Tibial nerve (tissue), 4 donors: ENCODE measurements around the gene LAMP2. TPM values are rescaled to one million over a fixed set of nuclear protein-coding genes. Genes with fewer than 3 reads are reported as not detected.

Experiments
- DNase-seq, 2 donors: peaks; one replicate each; pipeline ENCODE4 v3.0.0-alpha.2; 2019; ENCODE audit warnings: low spot score in 2 of 2
- H3K27ac ChIP-seq, 4 donors: fragments of 200-600 bp; sonication (generic) in 3 of 4; one replicate each; pipeline ENCODE4 v1.5.1; 2017 to 2019; ENCODE audit warnings: mild to moderate bottlenecking in 1 of 4
- H3K27me3 ChIP-seq, 2 donors: fragments of 200-600 bp; sonication (generic) in 1 of 2; one replicate each; pipeline versions ENCODE4 v1.5.1 to v1.6.0; 2017 to 2019
- H3K36me3 ChIP-seq, 3 donors: fragments of 200-600 bp; sonication (generic); one replicate each; pipeline ENCODE4 v1.5.1; 2018 to 2019
- H3K4me1 ChIP-seq, 4 donors: fragments of 200-600 bp; sonication (generic) in 3 of 4; one replicate each; pipeline ENCODE4 v1.5.1; 2017 to 2019
- H3K4me3 ChIP-seq, 4 donors: fragments of 200-600 bp; sonication (generic) in 3 of 4; one replicate each; pipeline ENCODE4 v1.5.1; 2017 to 2019; ENCODE audit warnings: mild to moderate bottlenecking in 1 of 4, moderate library complexity in 1 of 4
- H3K9me3 ChIP-seq, 4 donors: fragments of 200-600 bp; sonication (generic) in 3 of 4; one replicate each; pipeline ENCODE4 v1.5.1; 2017 to 2019
- EP300 ChIP-seq, 2 donors: sonication (generic); formaldehyde crosslinking; IDR thresholded peaks; one replicate each; pipeline ENCODE4 v1.6.1; 2017; ENCODE audit warnings: antibody characterized with exemption in 2 of 2, mild to moderate bottlenecking in 1 of 2
- POLR2A ChIP-seq, 2 donors: fragments of 450-650 bp; IDR thresholded peaks; one replicate each; pipeline ENCODE4 v1.6.1; 2017; ENCODE audit warnings: antibody characterized with exemption in 2 of 2, mild to moderate bottlenecking in 2 of 2, moderate library complexity in 2 of 2
- WGBS, 2 donors: methylation state at CpG; one replicate each; pipeline ENCODE4 v1.1.5; 2018; 5-methylcytosine and 5-hydroxymethylcytosine counted together
- small RNA-seq: library from RNA; depleted of rRNA; stranded (forward); fragments of <200 nt; gene quantifications from one replicate; pipeline ENCODE3, GENCODE V24; 2016
- total RNA-seq, 4 donors: library from RNA; depleted of rRNA; stranded (reverse); fragments of >200 nt; gene quantifications; one replicate each; pipeline ENCODE4 v1.1.0, GENCODE V29; 2016
- TF ChIP-seq, protein P1 (sequence below), 5 experiments: fragments of 200-600 bp in 3 of 5; fragments of 450-650 bp in 2 of 5; sonication (generic) in 3 of 5; IDR thresholded peaks; one replicate each; pipeline ENCODE4 v1.5.1; 2016 to 2019; ENCODE audit warnings: antibody characterized with exemption in 5 of 5, mild to moderate bottlenecking in 3 of 5, moderate library complexity in 2 of 5

Gene LAMP2
- total RNA-seq, 4 donors from 2014 or later: 84.9 to 110 (median 106) TPM

DNA sequence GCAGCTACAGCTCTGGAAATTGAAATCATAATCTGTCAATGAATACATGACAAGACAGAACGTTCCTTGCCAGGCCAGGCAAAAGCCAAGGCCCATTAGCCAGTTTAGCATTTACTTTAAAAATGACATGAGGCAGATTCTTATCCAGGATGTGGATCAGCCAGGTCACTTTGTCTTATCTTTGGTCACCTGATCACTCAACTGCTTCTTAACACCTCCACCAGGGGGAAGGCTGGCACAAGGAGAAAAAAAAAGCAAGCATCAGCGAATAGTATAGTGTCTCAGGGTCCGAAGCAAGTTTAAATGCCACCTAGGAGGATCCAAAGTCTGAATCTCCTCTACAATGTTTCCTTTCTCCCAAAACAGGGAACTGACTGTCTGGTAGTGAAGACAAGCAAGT is 88.4 kb downstream of the LAMP2 start:
- Histone ChIP-seq H3K9me3 (no peaks in the 10 kb centered on the region), H3K4me1 (no peaks in the 10 kb centered on the region), H3K27ac (no peak overlapping the region), H3K27me3 (no peaks in the 10 kb centered on the region), H3K36me3 (no peaks in the 10 kb centered on the region), H3K4me3 (no peak overlapping the region)
- no peak for DNase-seq
- no peak for TF ChIP-seq POLR2A (IDR thresholded peaks at IDR 0.05)
- TF ChIP-seq, protein P1, sequence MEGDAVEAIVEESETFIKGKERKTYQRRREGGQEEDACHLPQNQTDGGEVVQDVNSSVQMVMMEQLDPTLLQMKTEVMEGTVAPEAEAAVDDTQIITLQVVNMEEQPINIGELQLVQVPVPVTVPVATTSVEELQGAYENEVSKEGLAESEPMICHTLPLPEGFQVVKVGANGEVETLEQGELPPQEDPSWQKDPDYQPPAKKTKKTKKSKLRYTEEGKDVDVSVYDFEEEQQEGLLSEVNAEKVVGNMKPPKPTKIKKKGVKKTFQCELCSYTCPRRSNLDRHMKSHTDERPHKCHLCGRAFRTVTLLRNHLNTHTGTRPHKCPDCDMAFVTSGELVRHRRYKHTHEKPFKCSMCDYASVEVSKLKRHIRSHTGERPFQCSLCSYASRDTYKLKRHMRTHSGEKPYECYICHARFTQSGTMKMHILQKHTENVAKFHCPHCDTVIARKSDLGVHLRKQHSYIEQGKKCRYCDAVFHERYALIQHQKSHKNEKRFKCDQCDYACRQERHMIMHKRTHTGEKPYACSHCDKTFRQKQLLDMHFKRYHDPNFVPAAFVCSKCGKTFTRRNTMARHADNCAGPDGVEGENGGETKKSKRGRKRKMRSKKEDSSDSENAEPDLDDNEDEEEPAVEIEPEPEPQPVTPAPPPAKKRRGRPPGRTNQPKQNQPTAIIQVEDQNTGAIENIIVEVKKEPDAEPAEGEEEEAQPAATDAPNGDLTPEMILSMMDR (IDR thresholded peaks at IDR 0.05): peak in 4 of 5 experiments; percentile 6 to 23 (median 12)
- WGBS, 2 donors: 23 to 32% methylated on average over 3 of the region's 3 CpGs

DNA sequence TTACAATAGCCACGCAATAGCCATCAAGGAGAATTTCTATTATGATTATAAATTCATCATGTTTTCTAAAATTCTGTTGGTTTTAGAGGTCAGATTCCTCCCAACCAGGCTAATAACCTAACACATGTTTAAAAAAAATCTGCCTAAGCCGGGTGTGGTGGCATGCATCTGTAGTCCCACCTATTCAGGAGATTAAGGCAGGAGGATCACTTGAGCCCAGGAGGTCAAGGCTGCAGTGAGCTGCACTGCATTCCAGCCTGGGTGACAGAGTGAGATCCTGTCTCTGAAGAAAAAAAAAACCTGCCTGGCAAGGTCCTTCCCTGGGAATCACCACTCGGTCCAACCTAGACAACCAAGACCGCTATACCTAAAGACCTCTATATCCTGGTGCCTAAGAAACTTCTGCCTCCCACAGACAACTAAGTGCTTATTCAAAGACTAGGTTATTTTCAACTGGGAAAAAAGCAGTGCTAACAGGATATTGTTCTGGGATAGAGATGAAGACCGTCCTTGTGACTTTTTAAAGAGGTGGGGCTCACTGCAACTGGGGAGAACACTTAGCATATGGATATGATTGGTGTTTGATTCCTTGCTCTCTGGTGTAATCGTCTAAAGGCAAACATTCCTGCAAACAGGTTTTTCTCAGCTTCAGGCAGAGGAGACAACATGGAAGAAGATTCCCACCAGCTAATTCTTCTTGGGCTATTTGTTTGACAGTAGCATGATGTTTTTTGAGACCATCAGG is 89.0 kb downstream of the LAMP2 start:
- H3K36me3 ChIP-seq: no peaks in the 10 kb centered on the region
- H3K27me3 ChIP-seq: no peaks in the 10 kb centered on the region
- no peak overlapping the region for H3K4me3 ChIP-seq
- TF ChIP-seq EP300 (IDR thresholded peaks at IDR 0.05): no peak
- TF ChIP-seq, protein P1 (IDR thresholded peaks at IDR 0.05): no peak
- TF ChIP-seq POLR2A (IDR thresholded peaks at IDR 0.05): no peak
- no peak for DNase-seq
- H3K27ac ChIP-seq: no peak overlapping the region
- 72 to 75% methylated on average over 6 of the region's 6 CpGs for WGBS, 2 donors
- no peaks in the 10 kb centered on the region for H3K4me1 ChIP-seq
- no peaks in the 10 kb centered on the region for H3K9me3 ChIP-seq

DNA sequence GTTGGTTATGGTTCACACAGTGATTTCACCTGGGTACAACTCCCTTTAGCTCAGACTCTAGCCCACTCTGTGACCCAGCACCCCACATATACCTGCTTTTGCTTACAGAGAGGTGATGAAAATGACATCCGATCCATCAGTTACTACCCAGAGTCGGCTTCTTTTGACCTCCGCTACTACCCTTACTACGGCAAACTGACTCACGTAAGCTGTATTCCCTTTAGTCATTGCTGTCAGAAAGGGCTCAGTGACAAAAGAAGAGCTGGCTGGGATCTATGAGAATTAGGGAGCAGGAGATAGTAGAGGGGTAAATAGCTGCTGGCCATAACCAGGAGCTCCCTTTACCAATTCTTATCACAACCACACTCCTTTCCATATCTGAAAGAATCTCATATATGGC is 90.5 kb downstream of the LAMP2 start:
- 90 to 96% methylated on average over 5 of the region's 5 CpGs for WGBS, 2 donors
- H3K4me1 ChIP-seq: no peaks in the 10 kb centered on the region
- no peak for DNase-seq
- H3K27ac ChIP-seq: no peak overlapping the region
- TF ChIP-seq, protein P1 (IDR thresholded peaks at IDR 0.05): no peak
- TF ChIP-seq POLR2A (IDR thresholded peaks at IDR 0.05) (no peak), EP300 (IDR thresholded peaks at IDR 0.05) (no peak)
- H3K4me3 ChIP-seq: no peak overlapping the region
- no peaks in the 10 kb centered on the region for H3K27me3 ChIP-seq
- no peaks in the 10 kb centered on the region for H3K9me3 ChIP-seq
- no peaks in the 10 kb centered on the region for H3K36me3 ChIP-seq

Small RNA genes lying within 50 kb of the gene (small RNA-seq; reads per million reads assigned to genes)
- not detected for gene RNU7-37P

Other genes with a start within 250 kb of the LAMP2 start
- 10 to 100 TPM in 3 of 4 donors, 1 to 10 TPM in 1; 9.8 to 13.1 (median 11.4) TPM for gene ZBTB33, start 218.5 kb downstream of the LAMP2 start, total RNA-seq
- gene TMEM255A, start 157.8 kb downstream of the LAMP2 start, total RNA-seq: 1 to 10 TPM; 3.9 to 7.1 (median 6.1) TPM
- gene ATP1B4, start 107.2 kb downstream of the LAMP2 start, total RNA-seq: not detected
- 10 to 100 TPM; 31.8 to 41.5 (median 34.8) TPM for gene CUL4B, start 91.7 kb upstream of the LAMP2 start, total RNA-seq
- 10 to 100 TPM in 3 of 4 donors, 1 to 10 TPM in 1; 8.6 to 31.0 (median 22.7) TPM for gene MCTS1, start 134.8 kb upstream of the LAMP2 start, total RNA-seq
- 10 to 100 TPM; 16.5 to 21.2 (median 16.9) TPM for gene C1GALT1C1, start 160.8 kb upstream of the LAMP2 start, total RNA-seq